CD4-positive, CD25-positive, alpha-beta regulatory T cell (primary cell): Measurements from ENCODE around the gene TMEM25. TPM values are rescaled to one million over a fixed set of nuclear protein-coding genes. Genes with fewer than 3 reads are reported as not detected.
A peak's percentile ranks its signal among the peaks of the same experiment; 100 is the strongest.

Experiments used
- ATAC-seq, 2 donors: fragments of 150-1000 bp; cut with Tn5 transposase; one replicate each; pipeline ENCODE4 v1.10.0; 2021; ENCODE audit warnings: low read depth in 2 of 2, moderate number of reproducible peaks in 2 of 2, moderate library complexity in 1 of 2
- DNase-seq, 3 donors: peaks; one replicate each; pipeline versions ENCODE4 v3.0.0 to v3.0.0-alpha.2; 2012 to 2022; ENCODE audit warnings: mixed read lengths in 1 of 3
- H3K27ac ChIP-seq: one replicate; pipeline ENCODE4 v1.7.0; 2013; ENCODE audit warnings: mild to moderate bottlenecking, low read length; ENCODE audit not compliant: insufficient read depth, poor library complexity, severe bottlenecking
- H3K27me3 ChIP-seq: one replicate; pipeline ENCODE4 v1.7.0; 2013; ENCODE audit warnings: low read length; ENCODE audit not compliant: control insufficient read depth, insufficient read depth
- H3K36me3 ChIP-seq: one replicate; pipeline ENCODE4 v1.7.0; 2013; ENCODE audit warnings: mild to moderate bottlenecking, low read length, moderate library complexity; ENCODE audit not compliant: control insufficient read depth, insufficient read depth
- H3K4me1 ChIP-seq: 2 replicates; pipeline ENCODE4 v1.7.0; 2013; ENCODE audit warnings: mild to moderate bottlenecking, low read length; ENCODE audit not compliant: insufficient read depth, control insufficient read depth, poor library complexity, severe bottlenecking
- H3K4me3 ChIP-seq: one replicate; pipeline ENCODE4 v1.7.0; 2013; ENCODE audit warnings: low read depth, mild to moderate bottlenecking, low read length, moderate library complexity
- H3K9me3 ChIP-seq, 2 experiments: 1 replicate in 1 of 2; 2 replicates in 1 of 2; pipeline ENCODE4 v1.7.0; 2013; ENCODE audit warnings: low read length in 2 of 2, mild to moderate bottlenecking in 1 of 2, moderate library complexity in 1 of 2; ENCODE audit not compliant: control insufficient read depth in 2 of 2
- H3K27ac Mint-ChIP-seq, 3 donors: one replicate each; pipeline ENCODE4 v1.8.0; 2020 to 2022; ENCODE audit warnings: mild to moderate bottlenecking in 3 of 3, mixed read lengths in 3 of 3, moderate library complexity in 2 of 3
- H3K27me3 Mint-ChIP-seq: one replicate; pipeline ENCODE4 v1.8.0; 2022; ENCODE audit warnings: mild to moderate bottlenecking, mixed read lengths
- H3K36me3 Mint-ChIP-seq: one replicate; pipeline ENCODE4 v1.8.0; 2020; ENCODE audit warnings: mixed read lengths
- H3K4me1 Mint-ChIP-seq, 4 donors: one replicate each; pipeline ENCODE4 v1.8.0; 2020 to 2022; ENCODE audit warnings: mixed read lengths in 4 of 4, mild to moderate bottlenecking in 1 of 4
- H3K4me3 Mint-ChIP-seq, 4 donors: one replicate each; pipeline ENCODE4 v1.8.0; 2020 to 2022; ENCODE audit warnings: mild to moderate bottlenecking in 4 of 4, mixed read lengths in 4 of 4, moderate library complexity in 3 of 4
- H3K9me3 Mint-ChIP-seq, 7 donors: one replicate each; pipeline ENCODE4 v1.8.0; 2020 to 2022; ENCODE audit warnings: mixed read lengths in 7 of 7, mild to moderate bottlenecking in 3 of 7, moderate library complexity in 2 of 7
- polyA plus RNA-seq, 4 donors: library from polyadenylated mRNA; unstranded; fragments of 300-500 nt; fragmentation: Illumina TruSeq; gene quantifications; one replicate each; pipeline ENCODE4 v1.2.3, GENCODE V29; 2021
- total RNA-seq: library from RNA; stranded (reverse); gene quantifications from one replicate; pipeline ENCODE4 v1.2.3, GENCODE V29; 2022

TMEM25 gene
- total and polyA plus RNA-seq, 5 donors from 2014 or later: 10.0 to 17.3 (median 13.8) TPM

- Mint-ChIP-seq H3K36me3 (peaks cover 6% of the 10 kb centered on the region), H3K9me3 (no peaks in the 10 kb centered on the region), H3K4me3 (peak overlapping the region; percentile 15 to 96 (median 94)), H3K27ac (peak overlapping the region in 1 of 3 donors; percentile 20), H3K4me1 (peaks cover 8 to 30% (median 19%) of the 10 kb centered on the region in 4 donors), H3K27me3 (no peaks in the 10 kb centered on the region)
- Histone ChIP-seq H3K27ac (no peak overlapping the region), H3K4me3 (no peak overlapping the region), H3K4me1 (peaks cover 26% of the 10 kb centered on the region), H3K9me3 (no peaks in the 10 kb centered on the region), H3K27me3 (no peaks in the 10 kb centered on the region), H3K36me3 (no peaks in the 10 kb centered on the region)
- DNase-seq: no peak
- ATAC-seq: no peak
Observed at GRCh38 chr11:118532852-118533768, 2.1 kb downstream of the TMEM25 start.

- H3K27ac Mint-ChIP-seq: peak overlapping the region in 1 of 3 donors; percentile 20
- peaks cover 9% of the 10 kb centered on the region for H3K36me3 Mint-ChIP-seq
- Histone ChIP-seq H3K4me1 (peaks cover 25% of the 10 kb centered on the region), H3K4me3 (no peak overlapping the region), H3K9me3 (no peaks in the 10 kb centered on the region), H3K27ac (no peak overlapping the region), H3K36me3 (no peaks in the 10 kb centered on the region), H3K27me3 (no peaks in the 10 kb centered on the region)
- DNase-seq (no peak), ATAC-seq (no peak)
- no peaks in the 10 kb centered on the region for H3K27me3 Mint-ChIP-seq
- H3K4me3 Mint-ChIP-seq: peak overlapping the region in 3 of 4 donors; percentile 15 to 61 (median 15)
- H3K9me3 Mint-ChIP-seq: no peaks in the 10 kb centered on the region
- peaks cover 8 to 26% (median 14%) of the 10 kb centered on the region in 4 donors for H3K4me1 Mint-ChIP-seq
Observed at GRCh38 chr11:118533769-118534729, 3.1 kb downstream of the TMEM25 start.

GRCh38 chr11:118535261-118535660, 4.3 kb downstream of the TMEM25 start:
- ATAC-seq (no peak), DNase-seq (no peak)
- H3K36me3 Mint-ChIP-seq: peaks cover 11% of the 10 kb centered on the region
- Histone ChIP-seq H3K4me1 (peaks cover 13% of the 10 kb centered on the region), H3K27me3 (no peaks in the 10 kb centered on the region), H3K4me3 (no peak overlapping the region), H3K9me3 (no peaks in the 10 kb centered on the region), H3K36me3 (no peaks in the 10 kb centered on the region), H3K27ac (no peak overlapping the region)
- H3K27me3 Mint-ChIP-seq: no peaks in the 10 kb centered on the region
- peaks cover 0 to 14% (median 3%) of the 10 kb centered on the region in 4 donors for H3K4me1 Mint-ChIP-seq
- H3K27ac Mint-ChIP-seq: no peak overlapping the region
- no peaks in the 10 kb centered on the region for H3K9me3 Mint-ChIP-seq
- peak overlapping the region in 2 of 4 donors; percentile 15 to 54 for H3K4me3 Mint-ChIP-seq

GRCh38 chr11:118536726-118537125, 5.7 kb downstream of the TMEM25 start:
- no peak overlapping the region for H3K27ac Mint-ChIP-seq
- peak overlapping the region in 1 of 4 donors; percentile 55 for H3K4me3 Mint-ChIP-seq
- Histone ChIP-seq H3K27ac (no peak overlapping the region), H3K36me3 (no peaks in the 10 kb centered on the region), H3K4me3 (no peak overlapping the region), H3K27me3 (no peaks in the 10 kb centered on the region), H3K4me1 (peaks cover 3% of the 10 kb centered on the region), H3K9me3 (no peaks in the 10 kb centered on the region)
- ATAC-seq (no peak), DNase-seq (no peak)
- no peaks in the 10 kb centered on the region for H3K9me3 Mint-ChIP-seq
- peaks cover 0 to 7% (median 2%) of the 10 kb centered on the region in 4 donors for H3K4me1 Mint-ChIP-seq
- H3K27me3 Mint-ChIP-seq: no peaks in the 10 kb centered on the region
- peaks cover 18% of the 10 kb centered on the region for H3K36me3 Mint-ChIP-seq

GRCh38 chr11:118537409-118537980, 6.5 kb downstream of the TMEM25 start:
- H3K4me3 Mint-ChIP-seq: no peak overlapping the region
- H3K27me3 Mint-ChIP-seq: no peaks in the 10 kb centered on the region
- Histone ChIP-seq H3K9me3 (no peaks in the 10 kb centered on the region), H3K27me3 (no peaks in the 10 kb centered on the region), H3K4me3 (no peak overlapping the region), H3K36me3 (no peaks in the 10 kb centered on the region), H3K4me1 (no peaks in the 10 kb centered on the region), H3K27ac (no peak overlapping the region)
- no peaks in the 10 kb centered on the region for H3K9me3 Mint-ChIP-seq
- no peak for ATAC-seq
- H3K27ac Mint-ChIP-seq: no peak overlapping the region
- no peak for DNase-seq
- H3K4me1 Mint-ChIP-seq: peaks cover 0 to under 1% (median 0%) of the 10 kb centered on the region in 4 donors
- H3K36me3 Mint-ChIP-seq: peaks cover 18% of the 10 kb centered on the region

- H3K9me3 Mint-ChIP-seq: no peaks in the 10 kb centered on the region
- H3K27ac ChIP-seq: no peak overlapping the region
- no peak for DNase-seq
- H3K27me3 Mint-ChIP-seq: no peaks in the 10 kb centered on the region
- no peaks in the 10 kb centered on the region for H3K4me1 Mint-ChIP-seq
- no peak for ATAC-seq
- no peaks in the 10 kb centered on the region for H3K9me3 ChIP-seq
- no peaks in the 10 kb centered on the region for H3K27me3 ChIP-seq
- H3K36me3 ChIP-seq: peaks cover 8% of the 10 kb centered on the region
- H3K4me3 Mint-ChIP-seq: no peak overlapping the region
- H3K36me3 Mint-ChIP-seq: peaks cover 9% of the 10 kb centered on the region
- H3K27ac Mint-ChIP-seq: no peak overlapping the region
- H3K4me1 ChIP-seq: no peaks in the 10 kb centered on the region
- H3K4me3 ChIP-seq: no peak overlapping the region
Observed at GRCh38 chr11:118544010-118544646, 13.1 kb downstream of the TMEM25 start.

GRCh38 chr11:118544647-118545010, 13.6 kb downstream of the TMEM25 start:
- Histone ChIP-seq H3K36me3 (peaks cover 8% of the 10 kb centered on the region), H3K9me3 (no peaks in the 10 kb centered on the region), H3K4me1 (no peaks in the 10 kb centered on the region), H3K27ac (no peak overlapping the region), H3K27me3 (no peaks in the 10 kb centered on the region), H3K4me3 (no peak overlapping the region)
- peaks cover 9% of the 10 kb centered on the region for H3K36me3 Mint-ChIP-seq
- H3K27ac Mint-ChIP-seq: no peak overlapping the region
- H3K4me3 Mint-ChIP-seq: no peak overlapping the region
- ATAC-seq: no peak
- H3K4me1 Mint-ChIP-seq: no peaks in the 10 kb centered on the region
- DNase-seq: no peak
- no peaks in the 10 kb centered on the region for H3K9me3 Mint-ChIP-seq
- no peaks in the 10 kb centered on the region for H3K27me3 Mint-ChIP-seq
